Body of pancreas (tissue), 4 donors: ENCODE measurements around the gene SLC6A15. TPM values are rescaled to one million over a fixed set of nuclear protein-coding genes. Genes with fewer than 3 reads are reported as not detected.
A peak's percentile ranks its signal among the peaks of the same experiment; 100 is the strongest.

ENCODE experiments used
- ATAC-seq: fragments of 150-250 bp; one replicate; pipeline ENCODE4 v1.9.1; 2016
- DNase-seq, 4 donors: peaks; one replicate each; pipeline ENCODE4 v3.0.0-alpha.2; 2019
- H3K27ac ChIP-seq, 4 donors: fragments of 200-600 bp; sonication (generic); 1 replicate in 3 of 4; 2 replicates in 1 of 4; pipeline versions ENCODE4 v1.5.1 to v1.6.1; 2016 to 2019; ENCODE audit warnings: mild to moderate bottlenecking in 1 of 4, mixed read lengths in 1 of 4, moderate library complexity in 1 of 4
- H3K27me3 ChIP-seq, 2 donors: fragments of 200-600 bp; sonication (generic); one replicate each; pipeline ENCODE4 v1.6.0; 2016; ENCODE audit warnings: mild to moderate bottlenecking in 1 of 2
- H3K36me3 ChIP-seq, 2 donors: fragments of 200-600 bp; sonication (generic); replicated peaks in 1 of 2; 2 replicates each; pipeline ENCODE4 v1.5.1; 2016; ENCODE audit warnings: low read depth in 2 of 2; ENCODE audit not compliant: insufficient read depth in 1 of 2
- H3K4me1 ChIP-seq: fragments of 200-600 bp; sonication (generic); one replicate; pipeline ENCODE4 v1.6.0; 2016
- H3K4me3 ChIP-seq, 2 donors: fragments of 200-600 bp; sonication (generic); 1 replicate in 1 of 2; 2 replicates in 1 of 2; pipeline ENCODE4 v1.5.1; 2016 to 2019
- H3K9me3 ChIP-seq, 3 donors: fragments of 200-600 bp; sonication (generic); 1 replicate in 2 of 3; 2 replicates in 1 of 3; pipeline ENCODE4 v1.5.1; 2016
- CTCF ChIP-seq, 7 experiments: fragments of 450-650 bp in 4 of 7; fragments of 200-600 bp in 3 of 7; sonication (generic) in 3 of 7; IDR thresholded peaks; one replicate each; pipeline ENCODE4 v1.5.1; 2016 to 2019; ENCODE audit warnings: antibody characterized with exemption in 7 of 7
- POLR2A ChIP-seq, 3 donors: fragments of 450-650 bp; IDR thresholded peaks; one replicate each; pipeline ENCODE4 v1.6.1; 2016; ENCODE audit warnings: antibody characterized with exemption in 3 of 3, mild to moderate bottlenecking in 2 of 3
- WGBS, 2 donors: methylation state at CpG; one replicate each; pipeline ENCODE4 v1.1.5; 2017; 5-methylcytosine and 5-hydroxymethylcytosine counted together
- intact Hi-C: fragments of 100-400 bp; cut with DNase I; formaldehyde crosslinking; loops from one replicate; pipeline ENCODE4 v1.15.1; 2023
- total RNA-seq, 2 donors: library from RNA; depleted of rRNA; stranded (reverse); fragments of >200 nt; gene quantifications; one replicate each; pipeline ENCODE4 v1.1.0, GENCODE V29; 2016

Gene SLC6A15
- total RNA-seq, 2 donors from 2014 or later = not detected

- TF ChIP-seq CTCF (IDR thresholded peaks at IDR 0.05) = no peak
- no peak for TF ChIP-seq POLR2A (IDR thresholded peaks at IDR 0.05)
- DNase-seq (no peak), ATAC-seq (no peak)
- 35 to 42% methylated on average over 2 of the region's 2 CpGs for WGBS, 2 donors
- intact Hi-C loops = no loop called here
- Histone ChIP-seq H3K36me3 (no peaks in the 10 kb centered on the region), H3K9me3 (no peaks in the 10 kb centered on the region), H3K4me1 (no peaks in the 10 kb centered on the region), H3K27me3 (no peaks in the 10 kb centered on the region), H3K27ac (no peak overlapping the region), H3K4me3 (no peak overlapping the region)
Measured at GRCh38 chr12:84922693-84923092, 10.1 kb upstream of the SLC6A15 start.

GRCh38 chr12:84920331-84920730, 7.7 kb upstream of the SLC6A15 start:
- no peak overlapping the region for H3K4me3 ChIP-seq
- H3K27ac ChIP-seq = no peak overlapping the region
- ATAC-seq = no peak
- intact Hi-C loops = no loop called here
- no peaks in the 10 kb centered on the region for H3K9me3 ChIP-seq
- H3K4me1 ChIP-seq = no peaks in the 10 kb centered on the region
- 31 to 60% methylated on average over 1 of the region's 1 CpG for WGBS, 2 donors
- DNase-seq = no peak
- H3K36me3 ChIP-seq = no peaks in the 10 kb centered on the region
- H3K27me3 ChIP-seq = no peaks in the 10 kb centered on the region
- TF ChIP-seq CTCF (IDR thresholded peaks at IDR 0.05) = no peak
- no peak for TF ChIP-seq POLR2A (IDR thresholded peaks at IDR 0.05)

- DNase-seq (no peak), ATAC-seq (no peak)
- WGBS, 2 donors = 44 to 48% methylated on average over 1 of the region's 1 CpG
- no peaks in the 10 kb centered on the region for H3K9me3 ChIP-seq
- H3K4me3 ChIP-seq = no peak overlapping the region
- no peak overlapping the region for H3K27ac ChIP-seq
- H3K36me3 ChIP-seq = no peaks in the 10 kb centered on the region
- intact Hi-C loops = no loop called here
- no peaks in the 10 kb centered on the region for H3K4me1 ChIP-seq
- TF ChIP-seq POLR2A (IDR thresholded peaks at IDR 0.05) = no peak
- no peak for TF ChIP-seq CTCF (IDR thresholded peaks at IDR 0.05)
- H3K27me3 ChIP-seq = no peaks in the 10 kb centered on the region
Measured at GRCh38 chr12:84919271-84919670, 6.7 kb upstream of the SLC6A15 start.

- H3K36me3 ChIP-seq = no peaks in the 10 kb centered on the region
- intact Hi-C loops = no loop called here
- TF ChIP-seq CTCF (IDR thresholded peaks at IDR 0.05) (no peak), POLR2A (IDR thresholded peaks at IDR 0.05) (no peak)
- 6 to 15% methylated on average over 9 of the region's 9 CpGs for WGBS, 2 donors
- no peaks in the 10 kb centered on the region for H3K9me3 ChIP-seq
- no peak for ATAC-seq
- H3K27ac ChIP-seq = no peak overlapping the region
- peak overlapping the region in 1 of 2 donors; percentile 9 for H3K4me3 ChIP-seq
- H3K27me3 ChIP-seq = peaks cover 0 to 22% of the 10 kb centered on the region in 2 donors
- H3K4me1 ChIP-seq = peaks cover 23% of the 10 kb centered on the region
- DNase-seq = no peak
Measured at GRCh38 chr12:84913129-84913515, 523 bp upstream of the SLC6A15 start.
